ENCODE data around the gene ANKRD12. TPM values are rescaled to one million over a fixed set of nuclear protein-coding genes. Genes with fewer than 3 reads are reported as not detected.

ANKRD12 gene
- total and polyA plus RNA-seq, 2 of the 4 experiments (the other 2 are of a cell fraction), result 2.6 to 12.9 TPM

GRCh38 chr18:9243029-9243428 is 106.4 kb downstream of the ANKRD12 start:
- Histone ChIP-seq H2AK5ac (ENCODE audit: low read depth, low read length) (no peak overlapping the region), H3K23ac (ENCODE audit: low read depth, low read length) (no peak overlapping the region), H3K4me2 (ENCODE audit: low read depth, low read length) (no peak overlapping the region), H3K27me3 (ENCODE audit: control insufficient read depth, insufficient read depth, low read length) (no peaks in the 10 kb centered on the region), H4K8ac (ENCODE audit: low read depth in 2 of 2, low read length in 2 of 2) (no peak overlapping the region), H2BK120ac (ENCODE audit: low read depth, low read length) (no peak overlapping the region), H4K20me1 (ENCODE audit: insufficient read depth, low read length) (no peaks in the 10 kb centered on the region), H4K91ac (ENCODE audit: insufficient read depth, low read depth, low read length) (no peak overlapping the region), H2BK15ac (ENCODE audit: low read depth, low read length) (no peak overlapping the region), H3K9me1 (ENCODE audit: insufficient read depth, low read length) (no peaks in the 10 kb centered on the region), H3K4me1 (ENCODE audit: control insufficient read depth, insufficient read depth, low read length) (no peaks in the 10 kb centered on the region), H2BK5ac (ENCODE audit: low read depth, low read length, poor library complexity, severe bottlenecking) (no peak overlapping the region), H3K56ac (ENCODE audit: extremely low read depth, insufficient read depth, low read length) (no peak overlapping the region), H3K4ac (ENCODE audit: low read depth, low read length) (no peak overlapping the region), H4K5ac (ENCODE audit: low read depth, low read length) (no peak overlapping the region), H3K36me3 (ENCODE audit: control insufficient read depth, insufficient read depth, low read length) (peaks cover 17% of the 10 kb centered on the region), H3K27ac (ENCODE audit: insufficient read depth, low read length) (no peak overlapping the region), H3K4me3 (ENCODE audit: insufficient read depth, low read depth, low read length) (no peak overlapping the region), H3K79me1 (ENCODE audit: low read depth in 1 of 2, low read length in 2 of 2) (peaks cover 4 to 6% of the 10 kb centered on the region in 2 experiments; a peak in 3 of 4 replicates), H3K14ac (replicated peaks; ENCODE audit: low read depth, low read length) (no peak overlapping the region), H2BK20ac (ENCODE audit: low read depth, low read length) (no peak overlapping the region), H3K9me3 (ENCODE audit: control insufficient read depth, insufficient read depth, low read length) (no peaks in the 10 kb centered on the region), H3K18ac (ENCODE audit: low read depth, low read length) (no peak overlapping the region), H2AFZ (replicated peaks; ENCODE audit: low read length, poor library complexity) (no peak overlapping the region), H3K9ac (ENCODE audit: low read depth, low read length) (no peak overlapping the region), H2AK9ac (replicated peaks; ENCODE audit: low read depth, low read length, poor library complexity) (no peak overlapping the region)
- TF ChIP-seq, protein P1, sequence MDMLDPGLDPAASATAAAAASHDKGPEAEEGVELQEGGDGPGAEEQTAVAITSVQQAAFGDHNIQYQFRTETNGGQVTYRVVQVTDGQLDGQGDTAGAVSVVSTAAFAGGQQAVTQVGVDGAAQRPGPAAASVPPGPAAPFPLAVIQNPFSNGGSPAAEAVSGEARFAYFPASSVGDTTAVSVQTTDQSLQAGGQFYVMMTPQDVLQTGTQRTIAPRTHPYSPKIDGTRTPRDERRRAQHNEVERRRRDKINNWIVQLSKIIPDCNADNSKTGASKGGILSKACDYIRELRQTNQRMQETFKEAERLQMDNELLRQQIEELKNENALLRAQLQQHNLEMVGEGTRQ (IDR thresholded peaks at IDR 0.05; ENCODE audit: low read depth, low read length), result no peak
- no peak for TF ChIP-seq SMC3 (IDR thresholded peaks at IDR 0.05; ENCODE audit: low read depth, low read length)
- no TSS peak for BruUV-seq (replicated peaks)
- dilution Hi-C loops (cut with HindIII; ENCODE audit: low sequenced_read_pairs, unreplicated experiment) (no loop called here), in situ Hi-C loops (cut with MboI; ENCODE audit: low sequenced_read_pairs) (no loop called here), intact Hi-C loops (cut with micrococcal nuclease) (no loop called here)
- DNase-seq (no peak), ATAC-seq (ENCODE audit: low read depth) (no peak)
- ChIA-PET POLR2A (ENCODE audit: unreplicated experiment) (no interaction called here), CTCF (no interaction called here)
